A549 treated with Hydrocortisone at 1 μM for 4 hours (cell line): ENCODE results near the gene ZP2. TPM values are rescaled to one million over a fixed set of nuclear protein-coding genes. Genes with fewer than 3 reads are reported as not detected.

Experiments used
- total RNA-seq: library from RNA; stranded (reverse); fragments of 200-300 nt; extraction: Qiagen RNA extraction; gene quantifications from 5 replicates; pipeline ENCODE4 v1.2.3, GENCODE V29; 2022

The ZP2 gene
- total RNA-seq: not detected in 5 replicates

GRCh38 chr16:21211486-21211885 lies at the start of gene ZP2:
Gene ZP2 (minus strand): TSS chr16:21211574. CDS start chr16:21211547, 27 bp downstream.

GRCh38 chr16:21233521-21234150 lies 22.3 kb upstream of the ZP2 start, which contains the start of gene ANKS4B:
Gene ANKS4B (plus strand): TSS chr16:21233699. CDS start chr16:21233738, 39 bp downstream.

GRCh38 chr16:21158208-21159110 lies 52.9 kb downstream of the ZP2 start, which contains the start of gene LDAF1:
Gene LDAF1 (plus strand): TSS chr16:21158674. CDS start chr16:21161183, 2,509 bp downstream.

GRCh38 chr16:21150375-21151001 lies 60.9 kb downstream of the ZP2 start, which contains the start of gene DNAH3:
Gene DNAH3 (minus strand): TSS chr16:21150846. CDS start chr16:21150319, 527 bp downstream.

Other genes starting within 250 kb of the ZP2 start
- 0.11 to 0.17 TPM (median 0.13 TPM) in 5 replicates for gene DNAH3, start 60.7 kb downstream of the ZP2 start, total RNA-seq
- gene LDAF1, start 52.9 kb downstream of the ZP2 start, total RNA-seq: 17.2 to 27.2 TPM (median 18.2 TPM) in 5 replicates
- 0.03 to 0.06 TPM (median 0.05 TPM) in 3 of 5 replicates, not detected in the others for gene ANKS4B, start 22.1 kb upstream of the ZP2 start, total RNA-seq
- gene CRYM, start 66.7 kb upstream of the ZP2 start, total RNA-seq: 1.4 to 2.3 TPM (median 2.0 TPM) in 5 replicates